Heart right ventricle (tissue), 16 donors: ENCODE measurements around the gene PPIA. TPM values are rescaled to one million over a fixed set of nuclear protein-coding genes. Genes with fewer than 3 reads are reported as not detected.
"Not testable (repeated sequence)": the region's sequence is repeated elsewhere in the genome, so short reads cannot be mapped to it uniquely, and the experiment has no call there.

ENCODE experiments used
- ATAC-seq, 8 donors: fragments of 200-7000 bp; cut with Tn5 transposase; one replicate each; pipeline ENCODE4 v1.9.1; 2020; ENCODE audit warnings: mild to moderate bottlenecking in 8 of 8, moderate library complexity in 8 of 8, moderate number of reproducible peaks in 1 of 8
- DNase-seq, 2 donors: peaks; one replicate each; pipeline ENCODE4 v3.0.0-alpha.2; 2020
- H3K27ac ChIP-seq, 10 donors: fragments of 200-600 bp; sonication (generic) in 2 of 10; one replicate each; pipeline versions ENCODE4 v1.5.0 to v1.8.0; 2020 to 2022; ENCODE audit warnings: mild to moderate bottlenecking in 3 of 10
- H3K27me3 ChIP-seq, 7 donors: fragments of 200-600 bp; one replicate each; pipeline ENCODE4 v1.8.0; 2021 to 2022; ENCODE audit warnings: mild to moderate bottlenecking in 2 of 7
- H3K36me3 ChIP-seq, 9 donors: fragments of 200-600 bp; sonication (generic) in 1 of 9; one replicate each; pipeline versions ENCODE4 v1.5.0 to v1.8.0; 2020 to 2022; ENCODE audit warnings: mild to moderate bottlenecking in 2 of 9
- H3K4me1 ChIP-seq, 9 donors: fragments of 200-600 bp; sonication (generic) in 1 of 9; one replicate each; pipeline versions ENCODE4 v1.5.0 to v1.8.0; 2020 to 2022; ENCODE audit warnings: mild to moderate bottlenecking in 4 of 9
- H3K4me3 ChIP-seq, 10 donors: fragments of 200-600 bp; sonication (generic) in 2 of 10; one replicate each; pipeline versions ENCODE4 v1.5.0 to v1.8.0; 2020 to 2022; ENCODE audit warnings: mild to moderate bottlenecking in 7 of 10, moderate library complexity in 2 of 10
- H3K9me3 ChIP-seq, 11 donors: fragments of 200-600 bp in 10 of 11; sonication (generic) in 2 of 11; one replicate each; pipeline versions ENCODE4 v1.5.0 to v1.8.0; 2013 to 2022; ENCODE audit warnings: mild to moderate bottlenecking in 2 of 11, control low read depth in 1 of 11, moderate library complexity in 1 of 11
- CTCF ChIP-seq, 9 donors: fragments of 200-600 bp; sonication (generic) in 2 of 9; IDR thresholded peaks; one replicate each; pipeline versions ENCODE4 v1.5.0 to v1.8.0; 2021 to 2022; ENCODE audit warnings: antibody characterized with exemption in 9 of 9, mild to moderate bottlenecking in 5 of 9, moderate library complexity in 1 of 9
- WGBS, 2 donors: extraction: QIAGEN DNeasy Blood & Tissue Kit; methylation state at CpG; one replicate each; pipeline ENCODE4 v1.1.7; 2013; ENCODE audit warnings: inconsistent platforms in 1 of 2; 5-methylcytosine and 5-hydroxymethylcytosine counted together
- intact Hi-C, 10 donors: fragments of 100-400 bp; cut with DNase I; formaldehyde crosslinking; loops; one replicate each; pipeline versions ENCODE4 v1.11.1 to v1.14.2; 2022
- polyA plus RNA-seq, 2 donors: library from polyadenylated mRNA; stranded (reverse); fragments of 200-250 nt; gene quantifications; one replicate each; pipeline ENCODE4 v1.2.3, GENCODE V29; 2013
- total RNA-seq, 10 donors: library from RNA; stranded (reverse); fragmentation: NEBNext Ultra II Directional in 3 of 10; extraction: Animal tissue kit (Norgen Biotek cat#: 25700) in 3 of 10; gene quantifications; one replicate each; pipeline versions ENCODE4 v1.2.1 to v1.2.4, GENCODE V29; 2021 to 2023
- donor health status: Arrhythmogenic right ventricular cardiomyopathy.
- donor health status: ischemic (EF 13 %, LVEDD 7.1; RV severe dilation, severe dysfunction).
- donor health status: healthy with polysubstance abuse.
- donor health status: DM: no; HTN: yes; CAD: no.
- donor health status: DM: no; HTN: no; CAD: no.
- donor health status: ischemic (EF 25% LVEDD 6.9; RV normal size, moderate dysfunction).
- donor health status: ischemic (EF 25% LVEDD 5.7; RV mildly dilated, moderate dysfunction).
- donor health status: healthy.
- donor health status: DM: yes; HTN: yes; CAD: no.
- donor health status: Ischemic cardiomyopathy.
- donor health status: ischemic (EF 35%, LVEDD 5.7; RV mildly dilated, moderate dysfunction).
- donor health status: nonischemic (EF 11% LVEDD 7.7; RV severe dilation, severe dysfunction).
- donor health status: DM: yes; HTN: yes; CAD: no.
- donor health status: PGD.
- donor health status: ischemic (EF 29% LVEDD 5.4; RV normal size, mild dysfunction).
- donor health status: nonischemic (EF 23%, LVEDD 6.1; RV moderate dilation, normal function).

The PPIA gene
- total and polyA plus RNA-seq, 12 donors: 355 to 3,654 (median 438) TPM

GRCh38 chr7:44783407-44783806, 13.1 kb upstream of the PPIA start:
- TF ChIP-seq CTCF (IDR thresholded peaks at IDR 0.05): no peak

DNA sequence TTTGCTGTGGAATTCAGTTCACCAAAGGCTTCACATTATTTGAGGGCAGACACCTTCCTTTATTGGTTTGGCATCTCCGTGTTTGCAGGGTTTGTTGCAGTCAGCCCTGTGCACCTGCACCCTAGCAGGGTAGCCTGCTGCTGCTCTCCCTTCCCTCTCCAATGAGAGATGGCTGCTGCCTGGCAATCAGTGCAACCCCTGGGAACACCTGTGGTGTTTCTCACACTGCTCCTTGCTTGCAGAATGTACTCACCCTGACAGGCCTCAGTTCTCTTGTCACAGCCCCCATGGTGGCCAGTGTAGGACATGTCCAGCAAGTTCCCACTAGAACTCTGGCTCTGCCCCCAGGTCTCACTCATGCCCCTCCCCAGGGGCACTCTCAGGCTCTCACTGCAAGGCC, 12.1 kb upstream of the PPIA start:
- TF ChIP-seq CTCF (IDR thresholded peaks at IDR 0.05): no peak
- Histone ChIP-seq H3K9me3 (peaks cover 0 to 20% (median 0%) of the 10 kb centered on the region in 11 donors), H3K27me3 (no peaks in the 10 kb centered on the region), H3K36me3 (no peaks in the 10 kb centered on the region), H3K4me3 (no peak overlapping the region), H3K4me1 (no peaks in the 10 kb centered on the region), H3K27ac (no peak overlapping the region)
- ATAC-seq: no peak
- intact Hi-C loops: no loop called here
- no peak for DNase-seq
- 85 to 86% methylated on average over 1 of the region's 1 CpG for WGBS, 2 donors

More at GRCh38 chr7:44783407-44783806, 13.1 kb upstream of the PPIA start:
- intact Hi-C loops: no loop called here
- no peaks in the 10 kb centered on the region for H3K27me3 ChIP-seq
- H3K36me3 ChIP-seq: no peaks in the 10 kb centered on the region
- ATAC-seq (no peak), DNase-seq (no peak)
- H3K4me1 ChIP-seq: no peaks in the 10 kb centered on the region
- H3K9me3 ChIP-seq: peaks cover 0 to 20% (median 0%) of the 10 kb centered on the region in 11 donors
- no peak overlapping the region for H3K4me3 ChIP-seq
- H3K27ac ChIP-seq: no peak overlapping the region

DNA sequence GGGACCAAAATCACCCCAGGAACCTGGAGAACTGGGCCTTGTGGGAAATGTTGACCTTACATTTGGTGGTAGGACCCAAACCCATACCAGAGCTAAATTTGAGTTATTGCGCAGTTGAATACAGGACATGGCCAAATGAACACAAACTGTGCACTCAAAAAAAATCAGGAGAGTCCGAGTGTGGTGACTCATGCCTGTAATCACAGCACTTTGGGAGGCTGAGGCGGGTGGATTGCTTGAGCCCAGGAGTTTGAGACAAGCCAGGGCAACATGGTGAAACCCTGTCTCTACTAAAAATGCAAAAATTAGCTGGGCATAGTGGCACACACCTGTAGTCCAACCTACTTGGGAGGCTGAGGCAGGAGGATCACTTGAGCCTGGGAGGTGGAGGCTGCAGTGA, 11.3 kb upstream of the PPIA start:
- H3K36me3 ChIP-seq, intact Hi-C loops, H3K4me1 ChIP-seq, ATAC-seq, H3K4me3 ChIP-seq, H3K27ac ChIP-seq, H3K27me3 ChIP-seq, DNase-seq: not testable (repeated sequence)
- WGBS, 2 donors: 97% methylated on average over 3 of the region's 3 CpGs
- peaks cover 0 to 20% (median 0%) of the 10 kb centered on the region in 11 donors for H3K9me3 ChIP-seq

- no peaks in the 10 kb centered on the region for H3K4me1 ChIP-seq
- no peak overlapping the region for H3K27ac ChIP-seq
- no peak for DNase-seq
- H3K27me3 ChIP-seq: no peaks in the 10 kb centered on the region
- intact Hi-C loops: no loop called here
- no peak for ATAC-seq
- peaks cover 0 to 20% (median 0%) of the 10 kb centered on the region in 11 donors for H3K9me3 ChIP-seq
- no peaks in the 10 kb centered on the region for H3K36me3 ChIP-seq
- no peak overlapping the region for H3K4me3 ChIP-seq
- WGBS, 2 donors: 75 to 86% methylated on average over 4 of the region's 4 CpGs
- TF ChIP-seq CTCF (IDR thresholded peaks at IDR 0.05): no peak
Measured at GRCh38 chr7:44787041-44787440, 9.4 kb upstream of the PPIA start.

- Histone ChIP-seq H3K4me1 (no peaks in the 10 kb centered on the region), H3K4me3 (no peak overlapping the region), H3K36me3 (no peaks in the 10 kb centered on the region), H3K27me3 (no peaks in the 10 kb centered on the region), H3K27ac (no peak overlapping the region), H3K9me3 (peaks cover 0 to 16% (median 0%) of the 10 kb centered on the region in 11 donors)
- ATAC-seq: no peak
- no peak for TF ChIP-seq CTCF (IDR thresholded peaks at IDR 0.05)
- intact Hi-C loops: no loop called here
- 56 to 62% methylated on average over 3 of the region's 3 CpGs for WGBS, 2 donors
- DNase-seq: no peak
Measured at GRCh38 chr7:44787762-44788161, 8.7 kb upstream of the PPIA start.
